ENCODE measurements around the gene MAN2A1.

Gene MAN2A1

GRCh38 chr5:109880907-109881685 is 191.4 kb downstream of the MAN2A1 start:
- no peak overlapping the region for H3K4me3 ChIP-seq (ENCODE audit: severe bottlenecking)
- no peak overlapping the region for H3K27ac ChIP-seq (ENCODE audit: poor library complexity, severe bottlenecking)
- DNase-seq (ENCODE audit: low spot score) = no peak
- H3K4me1 ChIP-seq (ENCODE audit: insufficient read depth, poor library complexity, severe bottlenecking) = peaks cover 13% of the 10 kb centered on the region
- ATAC-seq (ENCODE audit: low read depth) = no peak
- TF ChIP-seq CTCF (IDR thresholded peaks at IDR 0.05; ENCODE audit: poor library complexity, severe bottlenecking) = no peak
- H3K9me3 ChIP-seq (ENCODE audit: severe bottlenecking) = no peaks in the 10 kb centered on the region
- no peaks in the 10 kb centered on the region for H3K27me3 ChIP-seq (ENCODE audit: insufficient read depth, poor library complexity, severe bottlenecking)
- no peaks in the 10 kb centered on the region for H3K36me3 ChIP-seq (ENCODE audit: low read depth)

- no peaks in the 10 kb centered on the region for H3K36me3 ChIP-seq (ENCODE audit: low read depth)
- no peak for TF ChIP-seq CTCF (IDR thresholded peaks at IDR 0.05; ENCODE audit: poor library complexity, severe bottlenecking)
- no peak overlapping the region for H3K27ac ChIP-seq (ENCODE audit: poor library complexity, severe bottlenecking)
- H3K4me3 ChIP-seq (ENCODE audit: severe bottlenecking) = no peak overlapping the region
- DNase-seq (ENCODE audit: low spot score) = no peak
- H3K4me1 ChIP-seq (ENCODE audit: insufficient read depth, poor library complexity, severe bottlenecking) = peaks cover 8% of the 10 kb centered on the region
- H3K27me3 ChIP-seq (ENCODE audit: insufficient read depth, poor library complexity, severe bottlenecking) = no peaks in the 10 kb centered on the region
- no peaks in the 10 kb centered on the region for H3K9me3 ChIP-seq (ENCODE audit: severe bottlenecking)
- no peak; the same call in 2 of the 3 replicates for ATAC-seq (ENCODE audit: low read depth)
Observed at GRCh38 chr5:109882546-109882945, 192.8 kb downstream of the MAN2A1 start.

GRCh38 chr5:109884676-109885075 is 194.9 kb downstream of the MAN2A1 start:
- no peak for ATAC-seq (ENCODE audit: low read depth)
- Histone ChIP-seq H3K27me3 (ENCODE audit: insufficient read depth, poor library complexity, severe bottlenecking) (no peaks in the 10 kb centered on the region), H3K9me3 (ENCODE audit: severe bottlenecking) (no peaks in the 10 kb centered on the region), H3K4me3 (ENCODE audit: severe bottlenecking) (no peak overlapping the region), H3K4me1 (ENCODE audit: insufficient read depth, poor library complexity, severe bottlenecking) (no peaks in the 10 kb centered on the region), H3K27ac (ENCODE audit: poor library complexity, severe bottlenecking) (no peak overlapping the region), H3K36me3 (ENCODE audit: low read depth) (no peaks in the 10 kb centered on the region)
- TF ChIP-seq CTCF (IDR thresholded peaks at IDR 0.05; ENCODE audit: poor library complexity, severe bottlenecking) = no peak
- peak; percentile 69 for DNase-seq (ENCODE audit: low spot score)

- H3K4me3 ChIP-seq (ENCODE audit: severe bottlenecking) = no peak overlapping the region
Observed at GRCh38 chr5:109885205-109885604, 195.5 kb downstream of the MAN2A1 start.

More at GRCh38 chr5:109885205-109885604, 195.5 kb downstream of the MAN2A1 start:
- DNase-seq (ENCODE audit: low spot score) (peak; percentile 66), ATAC-seq (ENCODE audit: low read depth) (no peak)
- H3K9me3 ChIP-seq (ENCODE audit: severe bottlenecking) = no peaks in the 10 kb centered on the region
- no peak overlapping the region for H3K27ac ChIP-seq (ENCODE audit: poor library complexity, severe bottlenecking)
- H3K36me3 ChIP-seq (ENCODE audit: low read depth) = no peaks in the 10 kb centered on the region
- no peaks in the 10 kb centered on the region for H3K4me1 ChIP-seq (ENCODE audit: insufficient read depth, poor library complexity, severe bottlenecking)
- no peaks in the 10 kb centered on the region for H3K27me3 ChIP-seq (ENCODE audit: insufficient read depth, poor library complexity, severe bottlenecking)
- no peak for TF ChIP-seq CTCF (IDR thresholded peaks at IDR 0.05; ENCODE audit: poor library complexity, severe bottlenecking)

Measured in RWPE2 (cell line).